ENCODE data around the gene YBX2. TPM values are rescaled to one million over a fixed set of nuclear protein-coding genes. Genes with fewer than 3 reads are reported as not detected.
A peak's percentile ranks its signal among the peaks of the same experiment; 100 is the strongest.
"Not testable (repeated sequence)": the region's sequence is repeated elsewhere in the genome, so short reads cannot be mapped to it uniquely, and the experiment has no call there.

YBX2 gene
- total RNA-seq, 1 donor from 2014 or later, result 2.2 TPM

- Mint-ChIP-seq H3K27me3 (ENCODE audit: low read depth) (no peaks in the 10 kb centered on the region), H3K36me3 (no peaks in the 10 kb centered on the region), H3K9me3 (no peaks in the 10 kb centered on the region), H3K4me1 (peaks cover 16% of the 10 kb centered on the region), H3K4me3 (no peak overlapping the region), H3K27ac (no peak overlapping the region)
- TF ChIP-seq CTCF (IDR thresholded peaks at IDR 0.05; ENCODE audit: unreplicated experiment), result no peak
- no peak for DNase-seq (ENCODE audit: low spot score in 2 of 2, unreplicated experiment in 2 of 2)
Observed at GRCh38 chr17:7334938-7335538, 40.6 kb upstream of the YBX2 start.

- Mint-ChIP-seq H3K4me3 (peak overlapping the region; percentile 46), H3K4me1 (peaks cover 31% of the 10 kb centered on the region), H3K27ac (peak overlapping the region; percentile 83)
- not testable (repeated sequence) for H3K36me3 Mint-ChIP-seq; H3K9me3 Mint-ChIP-seq; H3K27me3 Mint-ChIP-seq (ENCODE audit: low read depth); DNase-seq (ENCODE audit: low spot score in 2 of 2, unreplicated experiment in 2 of 2)
Observed at GRCh38 chr17:7332600-7333069, 38.2 kb upstream of the YBX2 start.

- no peaks in the 10 kb centered on the region for H3K9me3 Mint-ChIP-seq
- no peak for DNase-seq (ENCODE audit: low spot score in 2 of 2, unreplicated experiment in 2 of 2)
- H3K36me3 Mint-ChIP-seq, result no peaks in the 10 kb centered on the region
- no peak for TF ChIP-seq CTCF (IDR thresholded peaks at IDR 0.05; ENCODE audit: unreplicated experiment)
- H3K4me1 Mint-ChIP-seq, result peaks cover 31% of the 10 kb centered on the region
- H3K4me3 Mint-ChIP-seq, result peak overlapping the region; percentile 46
- H3K27ac Mint-ChIP-seq, result peak overlapping the region; percentile 83
- no peaks in the 10 kb centered on the region for H3K27me3 Mint-ChIP-seq (ENCODE audit: low read depth)
Observed at GRCh38 chr17:7332111-7332510, 37.7 kb upstream of the YBX2 start.

GRCh38 chr17:7330638-7331015 lies 36.2 kb upstream of the YBX2 start:
- peak overlapping the region; percentile 97 for H3K27ac Mint-ChIP-seq
- H3K9me3 Mint-ChIP-seq, result no peaks in the 10 kb centered on the region
- H3K36me3 Mint-ChIP-seq, result no peaks in the 10 kb centered on the region
- no peaks in the 10 kb centered on the region for H3K27me3 Mint-ChIP-seq (ENCODE audit: low read depth)
- TF ChIP-seq CTCF (IDR thresholded peaks at IDR 0.05; ENCODE audit: unreplicated experiment), result no peak
- peaks cover 31% of the 10 kb centered on the region for H3K4me1 Mint-ChIP-seq
- DNase-seq (ENCODE audit: low spot score in 2 of 2, unreplicated experiment in 2 of 2), result no peak
- peak overlapping the region; percentile 89 for H3K4me3 Mint-ChIP-seq

GRCh38 chr17:7329997-7330637 lies 35.7 kb upstream of the YBX2 start:
- H3K27ac Mint-ChIP-seq, result peak overlapping the region; percentile 97
- H3K4me3 Mint-ChIP-seq, result peak overlapping the region; percentile 89
- peak; percentile 67 to 79 for DNase-seq (ENCODE audit: low spot score in 2 of 2, unreplicated experiment in 2 of 2)
- H3K36me3 Mint-ChIP-seq, result peaks cover 2% of the 10 kb centered on the region
- H3K4me1 Mint-ChIP-seq, result peaks cover 31% of the 10 kb centered on the region
- H3K9me3 Mint-ChIP-seq, result no peaks in the 10 kb centered on the region
- H3K27me3 Mint-ChIP-seq (ENCODE audit: low read depth), result no peaks in the 10 kb centered on the region
- no peak for TF ChIP-seq CTCF (IDR thresholded peaks at IDR 0.05; ENCODE audit: unreplicated experiment)

GRCh38 chr17:7329374-7329996 lies 35.0 kb upstream of the YBX2 start:
- DNase-seq (ENCODE audit: low spot score in 2 of 2, unreplicated experiment in 2 of 2), result peak; percentile 94 to 96
- H3K27ac Mint-ChIP-seq, result peak overlapping the region; percentile 97
- H3K9me3 Mint-ChIP-seq, result no peaks in the 10 kb centered on the region
- H3K4me3 Mint-ChIP-seq, result peak overlapping the region; percentile 89
- peaks cover 31% of the 10 kb centered on the region for H3K4me1 Mint-ChIP-seq
- peaks cover 2% of the 10 kb centered on the region for H3K36me3 Mint-ChIP-seq
- peak; percentile 27 for TF ChIP-seq CTCF (IDR thresholded peaks at IDR 0.05; ENCODE audit: unreplicated experiment)
- no peaks in the 10 kb centered on the region for H3K27me3 Mint-ChIP-seq (ENCODE audit: low read depth)

Measured in mesothelial cell of epicardium (in vitro differentiated cells).